WI38 (cell line): Measurements from ENCODE around the gene GALT.

Experiments used
- H3K4me3 ChIP-seq: 2 replicates; pipeline ENCODE4 v1.5.1; 2011; ENCODE audit warnings: low read depth, mild to moderate bottlenecking, control low read depth, low read length
- TF ChIP-seq, protein P1 (sequence below): IDR thresholded peaks from 2 replicates; pipeline ENCODE4 v1.5.1; 2012; ENCODE audit warnings: low read depth, mild to moderate bottlenecking, control low read depth, low read length

Gene GALT

DNA sequence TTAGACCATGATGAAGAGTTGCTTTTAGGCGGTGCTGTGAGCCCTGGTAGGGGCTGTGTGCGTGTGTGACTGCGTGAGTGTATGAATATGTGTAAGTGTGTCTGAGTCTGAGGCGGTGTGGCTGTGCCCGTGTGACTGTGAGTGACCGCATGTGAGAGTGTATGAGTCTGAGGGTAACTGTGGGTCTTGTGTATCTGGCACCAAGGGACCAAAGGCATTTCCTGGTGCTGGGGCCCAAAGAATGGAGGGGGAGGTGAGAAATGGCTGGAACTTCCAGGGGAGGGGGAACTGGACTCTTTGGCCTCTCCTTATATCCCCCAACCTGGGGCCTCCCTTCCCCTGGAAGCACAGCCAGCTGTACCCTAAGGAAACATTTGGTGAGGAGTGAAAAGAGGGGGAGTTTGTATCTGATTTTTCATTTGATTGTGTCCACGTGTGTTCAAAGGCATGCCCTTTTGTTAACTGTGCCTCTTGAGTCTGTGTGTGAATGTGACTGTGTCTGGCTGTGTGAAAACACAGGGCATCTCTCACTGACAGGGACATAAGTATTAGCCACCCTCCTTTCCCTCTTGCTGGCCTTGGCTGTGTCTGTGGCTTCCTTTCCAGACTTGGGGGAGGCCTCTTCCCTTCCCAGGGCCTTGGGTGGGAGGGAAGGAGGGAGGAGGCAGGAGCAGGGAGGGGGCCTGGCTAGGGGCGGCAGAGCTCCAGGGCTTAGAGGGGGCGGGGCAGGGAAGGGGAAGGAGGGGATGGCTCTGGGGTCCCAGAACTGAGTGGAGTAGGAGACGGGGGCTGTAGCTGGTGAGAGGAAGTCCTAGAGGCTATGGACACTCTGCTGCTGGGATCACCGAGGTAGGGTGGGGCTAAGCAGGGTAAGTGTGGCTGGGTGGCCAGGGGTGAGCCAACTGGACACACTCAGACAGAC is 6.9 kb downstream of the GALT start:
- TF ChIP-seq, protein P1, sequence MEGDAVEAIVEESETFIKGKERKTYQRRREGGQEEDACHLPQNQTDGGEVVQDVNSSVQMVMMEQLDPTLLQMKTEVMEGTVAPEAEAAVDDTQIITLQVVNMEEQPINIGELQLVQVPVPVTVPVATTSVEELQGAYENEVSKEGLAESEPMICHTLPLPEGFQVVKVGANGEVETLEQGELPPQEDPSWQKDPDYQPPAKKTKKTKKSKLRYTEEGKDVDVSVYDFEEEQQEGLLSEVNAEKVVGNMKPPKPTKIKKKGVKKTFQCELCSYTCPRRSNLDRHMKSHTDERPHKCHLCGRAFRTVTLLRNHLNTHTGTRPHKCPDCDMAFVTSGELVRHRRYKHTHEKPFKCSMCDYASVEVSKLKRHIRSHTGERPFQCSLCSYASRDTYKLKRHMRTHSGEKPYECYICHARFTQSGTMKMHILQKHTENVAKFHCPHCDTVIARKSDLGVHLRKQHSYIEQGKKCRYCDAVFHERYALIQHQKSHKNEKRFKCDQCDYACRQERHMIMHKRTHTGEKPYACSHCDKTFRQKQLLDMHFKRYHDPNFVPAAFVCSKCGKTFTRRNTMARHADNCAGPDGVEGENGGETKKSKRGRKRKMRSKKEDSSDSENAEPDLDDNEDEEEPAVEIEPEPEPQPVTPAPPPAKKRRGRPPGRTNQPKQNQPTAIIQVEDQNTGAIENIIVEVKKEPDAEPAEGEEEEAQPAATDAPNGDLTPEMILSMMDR, result no peak
- no peak overlapping the region for H3K4me3 ChIP-seq

DNA sequence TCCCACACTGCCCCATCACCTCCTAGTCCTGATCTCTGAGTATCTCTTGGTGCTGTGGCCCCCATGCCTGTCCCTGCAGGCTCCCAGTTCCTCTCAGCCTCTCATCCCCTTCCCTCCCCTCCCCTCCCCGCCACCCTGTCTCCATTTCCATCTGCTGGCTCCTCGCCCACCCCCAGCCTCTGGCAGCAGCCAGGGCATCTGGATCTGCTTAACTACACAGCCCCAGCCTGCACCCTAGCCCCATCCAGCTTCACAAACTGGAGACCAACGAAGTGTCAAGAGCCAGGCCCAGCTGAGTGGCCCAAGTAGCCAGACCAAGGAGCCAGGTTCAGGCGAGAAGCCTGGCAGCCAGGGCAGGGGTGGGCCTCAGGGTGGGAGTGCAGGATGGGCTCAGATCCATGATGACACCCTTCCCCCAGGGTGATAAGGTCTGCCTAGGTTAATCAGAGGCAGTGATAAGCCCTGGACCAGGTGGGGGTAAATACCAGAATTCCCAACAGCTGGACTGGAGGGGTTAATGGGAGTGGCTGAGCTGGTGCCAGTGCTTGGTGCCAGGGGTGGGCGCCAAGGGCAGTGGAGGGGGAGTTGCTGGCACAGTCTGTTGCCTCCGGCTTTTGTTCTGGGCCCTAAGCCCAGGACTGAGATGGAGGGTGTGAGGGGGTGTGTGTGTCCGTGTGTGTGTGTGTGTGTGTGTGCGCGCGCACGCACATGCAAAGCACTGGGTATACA is 8.0 kb downstream of the GALT start:
- H3K4me3 ChIP-seq, result no peak overlapping the region
- TF ChIP-seq, protein P1, result no peak

GRCh38 chr9:34655394-34655793 is 8.9 kb downstream of the GALT start:
- H3K4me3 ChIP-seq, result no peak overlapping the region
- TF ChIP-seq, protein P1, result no peak

DNA sequence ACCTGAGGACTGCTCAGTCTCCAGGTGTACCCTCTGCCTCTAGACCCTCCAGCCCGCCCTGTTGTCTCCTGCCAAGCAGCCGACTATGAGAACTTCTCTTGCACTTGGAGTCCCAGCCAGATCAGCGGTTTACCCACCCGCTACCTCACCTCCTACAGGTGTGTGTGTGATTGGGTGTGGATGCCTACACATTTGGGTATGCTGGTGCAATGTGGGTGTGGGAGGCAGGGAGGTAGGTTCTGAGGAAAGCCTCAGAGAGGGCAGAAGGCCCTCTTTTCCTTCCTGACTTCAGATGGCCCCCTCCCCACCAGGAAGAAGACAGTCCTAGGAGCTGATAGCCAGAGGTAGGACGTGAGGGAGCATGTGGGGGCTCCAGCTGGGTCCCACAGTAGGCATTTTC is 10.5 kb downstream of the GALT start:
- no peak overlapping the region for H3K4me3 ChIP-seq
- TF ChIP-seq, protein P1, result no peak

DNA sequence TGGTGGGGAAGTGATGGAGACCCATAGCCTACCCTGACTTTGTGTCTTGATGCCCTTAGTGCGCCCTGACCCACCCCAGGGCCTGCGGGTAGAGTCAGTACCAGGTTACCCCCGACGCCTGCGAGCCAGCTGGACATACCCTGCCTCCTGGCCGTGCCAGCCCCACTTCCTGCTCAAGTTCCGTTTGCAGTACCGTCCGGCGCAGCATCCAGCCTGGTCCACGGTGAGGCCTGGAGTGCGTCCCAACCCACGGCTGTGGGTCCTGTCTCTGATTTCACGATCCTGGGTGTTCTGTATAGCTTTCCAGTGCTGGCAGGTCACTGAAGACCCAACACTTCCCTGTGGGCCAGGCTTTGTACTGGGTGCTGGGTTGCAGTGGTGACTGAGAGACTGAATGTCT is 12.0 kb downstream of the GALT start:
- TF ChIP-seq, protein P1, result no peak
- no peak overlapping the region for H3K4me3 ChIP-seq

GRCh38 chr9:34659592-34660253 is 13.2 kb downstream of the GALT start:
- TF ChIP-seq, protein P1, result no peak
- no peak overlapping the region for H3K4me3 ChIP-seq
